Mononuclear cell (primary cell): Measurements from ENCODE around the gene DNM1. TPM values are rescaled to one million over a fixed set of nuclear protein-coding genes. Genes with fewer than 3 reads are reported as not detected.

Experiments
- H3K27me3 ChIP-seq: 2 replicates; pipeline ENCODE4 v1.6.0; 2011; ENCODE audit warnings: low read length, control low read depth; ENCODE audit not compliant: insufficient read depth
- H3K4me1 ChIP-seq: 2 replicates; pipeline ENCODE4 v1.5.1; 2011; ENCODE audit warnings: mild to moderate bottlenecking, low read length, control low read depth; ENCODE audit not compliant: insufficient read depth
- H3K4me3 ChIP-seq: 2 replicates; pipeline ENCODE4 v1.5.1; 2011; ENCODE audit warnings: mild to moderate bottlenecking, low read length, moderate library complexity
- H3K9me3 ChIP-seq: 2 replicates; pipeline ENCODE4 v1.5.1; 2011; ENCODE audit warnings: low read depth, mild to moderate bottlenecking, control low read depth, low read length
- total RNA-seq: library from RNA; depleted of rRNA; stranded (reverse); fragments of >200 nt; gene quantifications from one replicate; pipeline ENCODE4 v1.2.3, GENCODE V29; 2012

DNM1 gene
- total RNA-seq, 1 donor, result 1.4 TPM

- Histone ChIP-seq H3K9me3 (no peaks in the 10 kb centered on the region), H3K27me3 (no peaks in the 10 kb centered on the region), H3K4me3 (no peak overlapping the region), H3K4me1 (no peaks in the 10 kb centered on the region)
These were observed 54.7 kb downstream of the DNM1 start for GRCh38 chr9:128257907-128258306.

GRCh38 chr9:128258326-128258725 lies 55.1 kb downstream of the DNM1 start:
- Histone ChIP-seq H3K9me3 (no peaks in the 10 kb centered on the region), H3K4me1 (no peaks in the 10 kb centered on the region), H3K27me3 (no peaks in the 10 kb centered on the region), H3K4me3 (no peak overlapping the region)

- H3K4me1 ChIP-seq, result no peaks in the 10 kb centered on the region
- H3K4me3 ChIP-seq, result no peak overlapping the region
- H3K27me3 ChIP-seq, result no peaks in the 10 kb centered on the region
- no peaks in the 10 kb centered on the region for H3K9me3 ChIP-seq
These were observed 56.0 kb downstream of the DNM1 start for GRCh38 chr9:128259156-128259555.

GRCh38 chr9:128260340-128260739 lies 57.2 kb downstream of the DNM1 start:
- Histone ChIP-seq H3K9me3 (no peaks in the 10 kb centered on the region), H3K4me1 (no peaks in the 10 kb centered on the region), H3K4me3 (no peak overlapping the region), H3K27me3 (no peaks in the 10 kb centered on the region)

GRCh38 chr9:128262687-128263086 lies 59.5 kb downstream of the DNM1 start:
- H3K4me3 ChIP-seq, result no peak overlapping the region
- no peaks in the 10 kb centered on the region for H3K9me3 ChIP-seq
- H3K27me3 ChIP-seq, result no peaks in the 10 kb centered on the region
- no peaks in the 10 kb centered on the region for H3K4me1 ChIP-seq

- Histone ChIP-seq H3K4me1 (no peaks in the 10 kb centered on the region), H3K27me3 (no peaks in the 10 kb centered on the region), H3K9me3 (no peaks in the 10 kb centered on the region), H3K4me3 (no peak overlapping the region)
These were observed 62.2 kb downstream of the DNM1 start for GRCh38 chr9:128265348-128265847.

GRCh38 chr9:128266868-128267590 lies 63.9 kb downstream of the DNM1 start:
- no peaks in the 10 kb centered on the region for H3K4me1 ChIP-seq
- no peaks in the 10 kb centered on the region for H3K27me3 ChIP-seq
- H3K9me3 ChIP-seq, result no peaks in the 10 kb centered on the region
- H3K4me3 ChIP-seq, result no peak overlapping the region

- no peak overlapping the region for H3K4me3 ChIP-seq
- H3K27me3 ChIP-seq, result no peaks in the 10 kb centered on the region
- peaks cover 13% of the 10 kb centered on the region for H3K4me1 ChIP-seq
- no peaks in the 10 kb centered on the region for H3K9me3 ChIP-seq
These were observed 67.9 kb downstream of the DNM1 start for GRCh38 chr9:128271112-128271511.

GRCh38 chr9:128271512-128271911 lies 68.3 kb downstream of the DNM1 start:
- Histone ChIP-seq H3K27me3 (no peaks in the 10 kb centered on the region), H3K4me3 (no peak overlapping the region), H3K4me1 (peaks cover 16% of the 10 kb centered on the region), H3K9me3 (no peaks in the 10 kb centered on the region)

GRCh38 chr9:128274245-128274644 lies 71.1 kb downstream of the DNM1 start:
- H3K27me3 ChIP-seq, result no peaks in the 10 kb centered on the region
- peaks cover 22% of the 10 kb centered on the region for H3K4me1 ChIP-seq
- no peak overlapping the region for H3K4me3 ChIP-seq
- H3K9me3 ChIP-seq, result no peaks in the 10 kb centered on the region

GRCh38 chr9:128275198-128276007 lies 72.2 kb downstream of the DNM1 start, which contains the start of gene GOLGA2:
Gene GOLGA2 (minus strand): TSS chr9:128276007. CDS start chr9:128275976, 31 bp downstream.
- H3K4me3 ChIP-seq, result peak within 1 kb of the TSS; percentile 71
- no peaks in the 10 kb centered on the region for H3K9me3 ChIP-seq
- no peaks in the 10 kb centered on the region for H3K27me3 ChIP-seq
- peaks cover 26% of the 10 kb centered on the region for H3K4me1 ChIP-seq

GRCh38 chr9:128276008-128276573 lies 72.9 kb downstream of the DNM1 start, which contains the start of gene SWI5:
Gene SWI5 (plus strand): TSS chr9:128276276.
- no peaks in the 10 kb centered on the region for H3K27me3 ChIP-seq

GRCh38 chr9:128276574-128277270 lies 73.5 kb downstream of the DNM1 start:
- H3K4me3 ChIP-seq, result peak overlapping the region; percentile 71
- no peaks in the 10 kb centered on the region for H3K27me3 ChIP-seq
- peaks cover 26% of the 10 kb centered on the region for H3K4me1 ChIP-seq
- H3K9me3 ChIP-seq, result no peaks in the 10 kb centered on the region

More at GRCh38 chr9:128276008-128276573, 72.9 kb downstream of the DNM1 start, which contains the start of gene SWI5:
- Histone ChIP-seq H3K9me3 (no peaks in the 10 kb centered on the region), H3K4me3 (peak within 1 kb of the TSS; percentile 71), H3K4me1 (peaks cover 26% of the 10 kb centered on the region)
